ENCODE measurements around the gene CARHSP1.

CARHSP1 gene

GRCh38 chr16:8886593-8887430 is 18.0 kb upstream of the CARHSP1 start:
- DNase-seq = no peak
- Mint-ChIP-seq H3K4me1 (peaks cover 53% of the 10 kb centered on the region), H3K27ac (peak overlapping the region; percentile 84), H3K27me3 (ENCODE audit: low read depth, poor library complexity) (no peaks in the 10 kb centered on the region), H3K36me3 (ENCODE audit: low read depth) (peaks cover 28% of the 10 kb centered on the region), H3K9me3 (no peaks in the 10 kb centered on the region), H3K4me3 (no peak overlapping the region)
- no peak for TF ChIP-seq CTCF (IDR thresholded peaks at IDR 0.05)

- H3K9me3 Mint-ChIP-seq = no peaks in the 10 kb centered on the region
- no peak overlapping the region for H3K4me3 Mint-ChIP-seq
- no peak for TF ChIP-seq CTCF (IDR thresholded peaks at IDR 0.05)
- H3K4me1 Mint-ChIP-seq = peaks cover 46% of the 10 kb centered on the region
- H3K27me3 Mint-ChIP-seq (ENCODE audit: low read depth, poor library complexity) = no peaks in the 10 kb centered on the region
- DNase-seq = no peak
- peaks cover 20% of the 10 kb centered on the region for H3K36me3 Mint-ChIP-seq (ENCODE audit: low read depth)
- H3K27ac Mint-ChIP-seq = peak overlapping the region; percentile 81
These were observed 17.1 kb upstream of the CARHSP1 start for GRCh38 chr16:8885674-8886592.

DNA sequence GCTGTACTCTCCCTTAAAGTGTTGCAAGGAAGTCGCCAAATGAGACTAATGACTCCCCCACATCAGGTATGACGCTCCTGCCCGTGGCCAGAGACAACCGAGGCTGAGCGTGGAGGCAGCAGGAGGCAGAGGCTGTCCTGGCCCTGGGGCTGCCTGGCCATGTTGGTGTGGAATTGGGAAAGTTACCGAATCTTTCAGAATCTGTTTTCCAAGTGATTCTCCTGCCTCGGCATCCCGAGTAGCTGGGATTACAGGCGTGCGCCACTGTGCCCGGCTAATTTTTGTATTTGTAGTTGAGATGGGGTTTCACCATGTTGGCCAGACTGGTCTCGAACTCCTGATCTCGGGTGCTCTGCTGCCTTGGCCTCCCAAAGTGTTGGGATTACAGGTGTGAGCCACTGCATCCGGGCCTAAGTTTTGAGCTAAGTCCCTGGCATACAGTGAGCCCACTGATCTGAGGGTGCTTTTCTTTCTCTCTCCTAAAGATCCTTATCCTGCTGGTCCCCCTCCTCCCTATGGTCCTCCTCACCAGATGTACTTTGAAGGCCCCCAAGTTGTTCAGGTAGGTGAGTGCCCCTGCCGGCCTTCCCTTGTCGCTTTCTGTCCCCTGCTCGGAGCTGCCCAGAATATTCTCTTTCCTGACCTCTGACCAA is 14.0 kb upstream of the CARHSP1 start:
- Mint-ChIP-seq H3K4me3 (no peak overlapping the region), H3K27me3 (ENCODE audit: low read depth, poor library complexity) (no peaks in the 10 kb centered on the region), H3K9me3 (no peaks in the 10 kb centered on the region), H3K36me3 (ENCODE audit: low read depth) (peaks cover 9% of the 10 kb centered on the region), H3K4me1 (peaks cover 35% of the 10 kb centered on the region), H3K27ac (peak overlapping the region; percentile 75)
- TF ChIP-seq CTCF (IDR thresholded peaks at IDR 0.05) = no peak
- DNase-seq = no peak

DNA sequence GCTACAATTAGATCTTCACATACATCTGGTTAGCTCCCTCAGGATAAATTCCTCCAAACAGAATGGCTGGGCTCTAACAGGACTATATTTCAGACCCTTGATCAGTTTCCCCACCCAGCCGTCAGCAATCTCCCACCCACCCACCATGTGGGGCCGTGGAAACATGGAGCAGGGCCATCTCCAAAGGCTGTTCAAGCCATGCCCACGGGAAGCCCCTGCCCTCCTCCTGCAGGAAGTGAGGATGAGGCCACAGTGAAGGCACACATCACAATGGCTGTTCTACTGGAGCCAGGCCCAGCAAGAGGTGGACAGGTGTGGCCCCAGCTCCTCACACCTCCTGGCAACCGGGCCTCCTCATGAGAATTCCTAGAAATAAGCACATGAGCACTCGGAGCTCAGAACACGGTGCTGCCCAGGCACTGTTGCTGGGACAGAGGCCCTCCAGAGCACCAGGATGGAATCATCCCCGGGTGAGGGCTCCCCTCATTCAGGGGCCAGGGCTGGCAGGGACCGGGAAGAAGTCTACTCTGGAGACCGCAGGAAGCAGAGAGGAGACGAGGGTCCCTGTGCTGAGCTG is 13.3 kb upstream of the CARHSP1 start, which contains the start of gene LITAFD:
LITAFD (plus strand) TSS at position 311 of the 577 bp plus-strand sequence. CDS start 2,005 bp downstream, outside the sequence.
- Mint-ChIP-seq H3K27me3 (ENCODE audit: low read depth, poor library complexity) (no peaks in the 10 kb centered on the region), H3K4me3 (no peak within 1 kb of the TSS), H3K9me3 (no peaks in the 10 kb centered on the region), H3K4me1 (peaks cover 29% of the 10 kb centered on the region), H3K36me3 (ENCODE audit: low read depth) (peaks cover 4% of the 10 kb centered on the region), H3K27ac (peak within 1 kb of the TSS; percentile 75)
- no peak for DNase-seq
- TF ChIP-seq CTCF (IDR thresholded peaks at IDR 0.05) = no peak

- H3K27me3 Mint-ChIP-seq (ENCODE audit: low read depth, poor library complexity) = no peaks in the 10 kb centered on the region
- no peak overlapping the region for H3K27ac Mint-ChIP-seq
- H3K36me3 Mint-ChIP-seq (ENCODE audit: low read depth) = no peaks in the 10 kb centered on the region
- H3K4me1 Mint-ChIP-seq = peaks cover 18% of the 10 kb centered on the region
- H3K4me3 Mint-ChIP-seq = no peak overlapping the region
- no peaks in the 10 kb centered on the region for H3K9me3 Mint-ChIP-seq
- DNase-seq = no peak
- no peak for TF ChIP-seq CTCF (IDR thresholded peaks at IDR 0.05)
These were observed 12.2 kb upstream of the CARHSP1 start for GRCh38 chr16:8880839-8881510.

All from nephron progenitor cell (in vitro differentiated cells).